BJ (cell line): ENCODE data around the gene GREM1. TPM values are rescaled to one million over a fixed set of nuclear protein-coding genes. Genes with fewer than 3 reads are reported as not detected.
A peak's percentile ranks its signal among the peaks of the same experiment; 100 is the strongest.

Source experiments
- CTCF ChIA-PET: fragments of 350-600 bp; formaldehyde crosslinking; extraction: SDS; loops from one replicate; lab custom pipeline; 2021; ENCODE audit warnings: antibody characterized with exemption, inconsistent platforms; lab: Yijun Ruan, JAX
- POLR2A ChIA-PET: fragments of 300-600 bp; sonication (Branson Sonifier 250); formaldehyde crosslinking; extraction: SDS; loops from one replicate; lab custom pipeline; 2021; ENCODE audit warnings: antibody characterized with exemption; lab: Charles Lee
- DNase-seq: peaks from one replicate; pipeline ENCODE4 v3.0.0-alpha.2; 2011; ENCODE audit warnings: low read depth
- H3K27me3 ChIP-seq: 2 replicates; pipeline ENCODE4 v1.6.0; 2011; ENCODE audit warnings: low read length; ENCODE audit not compliant: control insufficient read depth, insufficient read depth
- H3K36me3 ChIP-seq: 2 replicates; pipeline ENCODE4 v1.5.1; 2011; ENCODE audit warnings: low read length; ENCODE audit not compliant: control insufficient read depth, insufficient read depth
- H3K4me3 ChIP-seq: 2 replicates; pipeline ENCODE4 v1.5.1; 2011; ENCODE audit warnings: low read depth, mild to moderate bottlenecking, control low read depth, low read length
- polyA plus RNA-seq: library from polyadenylated mRNA; depleted of rRNA; stranded (reverse); fragments of >200 nt; gene quantifications from 2 replicates; pipeline ENCODE4 v1.2.3, GENCODE V29; 2011
- TF ChIP-seq, protein P1 (sequence below): IDR thresholded peaks from 2 replicates; pipeline ENCODE4 v1.5.1; 2011; ENCODE audit warnings: low read depth, mild to moderate bottlenecking, control low read depth, inconsistent platforms, low read length, moderate library complexity; ENCODE audit not compliant: insufficient read depth

Gene GREM1
- polyA plus RNA-seq, 1 experiment = 2,694 TPM

DNA sequence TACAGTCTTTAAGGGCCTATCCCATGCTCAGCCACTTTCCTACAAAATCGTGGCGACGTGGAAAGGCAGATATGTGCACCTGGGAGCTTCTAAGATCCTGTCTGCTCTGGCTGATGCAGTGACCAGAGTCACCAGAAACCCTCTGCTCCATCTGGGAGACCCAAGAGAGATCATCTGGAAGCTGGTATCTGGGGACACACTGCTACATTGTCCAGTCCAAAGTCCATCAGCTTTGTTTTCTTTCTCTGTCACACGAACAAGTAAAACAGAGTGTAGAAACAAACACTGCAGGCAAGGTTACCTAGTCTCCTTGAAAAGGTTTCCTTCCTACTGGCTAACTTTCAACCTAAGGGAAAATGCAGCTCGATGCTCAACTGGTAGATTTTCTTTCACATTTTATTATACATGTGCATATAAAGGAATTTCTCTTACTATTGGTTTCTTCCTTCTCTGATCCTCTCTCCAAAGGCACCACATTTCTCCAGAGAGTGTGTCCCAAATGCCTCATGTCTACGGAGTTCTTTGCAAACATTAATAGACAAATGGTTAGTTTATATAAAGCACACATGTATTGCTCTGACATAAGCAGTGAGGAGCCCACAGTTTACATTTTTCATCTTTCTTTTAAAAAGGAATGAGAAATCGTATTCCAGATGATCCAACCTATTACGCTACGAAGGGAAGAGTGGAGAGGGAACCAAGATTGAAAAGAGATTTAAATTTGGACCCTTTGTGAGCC, 8.3 kb upstream of the GREM1 start:
- TF ChIP-seq, protein P1, sequence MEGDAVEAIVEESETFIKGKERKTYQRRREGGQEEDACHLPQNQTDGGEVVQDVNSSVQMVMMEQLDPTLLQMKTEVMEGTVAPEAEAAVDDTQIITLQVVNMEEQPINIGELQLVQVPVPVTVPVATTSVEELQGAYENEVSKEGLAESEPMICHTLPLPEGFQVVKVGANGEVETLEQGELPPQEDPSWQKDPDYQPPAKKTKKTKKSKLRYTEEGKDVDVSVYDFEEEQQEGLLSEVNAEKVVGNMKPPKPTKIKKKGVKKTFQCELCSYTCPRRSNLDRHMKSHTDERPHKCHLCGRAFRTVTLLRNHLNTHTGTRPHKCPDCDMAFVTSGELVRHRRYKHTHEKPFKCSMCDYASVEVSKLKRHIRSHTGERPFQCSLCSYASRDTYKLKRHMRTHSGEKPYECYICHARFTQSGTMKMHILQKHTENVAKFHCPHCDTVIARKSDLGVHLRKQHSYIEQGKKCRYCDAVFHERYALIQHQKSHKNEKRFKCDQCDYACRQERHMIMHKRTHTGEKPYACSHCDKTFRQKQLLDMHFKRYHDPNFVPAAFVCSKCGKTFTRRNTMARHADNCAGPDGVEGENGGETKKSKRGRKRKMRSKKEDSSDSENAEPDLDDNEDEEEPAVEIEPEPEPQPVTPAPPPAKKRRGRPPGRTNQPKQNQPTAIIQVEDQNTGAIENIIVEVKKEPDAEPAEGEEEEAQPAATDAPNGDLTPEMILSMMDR = no peak
- DNase-seq = no peak
- Histone ChIP-seq H3K4me3 (no peak overlapping the region), H3K36me3 (no peaks in the 10 kb centered on the region), H3K27me3 (no peaks in the 10 kb centered on the region)
- ChIA-PET POLR2A (interaction anchor here (0.6 kb wide), 1 partner anchor 37 kb away, joined by 3 read pairs; no protein-coding TSS in a partner anchor), CTCF (interaction anchor here (1.0 to 1.3 kb wide), 4 partner anchors 10 to 376 kb away, joined by 3 read pairs; no protein-coding TSS in a partner anchor)

DNA sequence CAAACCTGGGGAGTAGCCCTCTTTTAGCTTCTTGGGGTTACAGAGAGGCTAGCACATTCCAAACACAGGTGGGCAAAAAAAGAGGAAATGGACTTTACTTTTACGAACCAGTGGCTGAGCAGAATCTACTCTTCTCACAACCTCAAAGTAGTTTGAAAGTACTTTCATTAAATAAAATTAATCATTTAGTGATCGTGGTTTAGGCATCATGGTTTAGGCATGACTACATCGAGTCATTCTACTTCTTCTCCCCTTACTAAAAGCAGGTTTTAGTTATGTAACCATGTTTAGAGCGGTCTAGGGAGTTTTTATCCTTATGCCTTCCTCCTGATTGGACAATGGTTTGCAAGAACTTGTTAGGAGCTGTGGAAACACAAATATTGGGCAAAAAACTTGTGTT, 2.5 kb upstream of the GREM1 start:
- TF ChIP-seq, protein P1 = no peak
- peaks cover 2% of the 10 kb centered on the region for H3K36me3 ChIP-seq
- H3K4me3 ChIP-seq = no peak overlapping the region
- no peaks in the 10 kb centered on the region for H3K27me3 ChIP-seq
- POLR2A ChIA-PET = no interaction called here
- CTCF ChIA-PET = interaction anchor here (1.0 to 4.5 kb wide), 4 partner anchors 46 to 279 kb away, joined by 3 to 24 read pairs (median 3); no protein-coding TSS in a partner anchor
- peak; percentile 55 for DNase-seq

DNA sequence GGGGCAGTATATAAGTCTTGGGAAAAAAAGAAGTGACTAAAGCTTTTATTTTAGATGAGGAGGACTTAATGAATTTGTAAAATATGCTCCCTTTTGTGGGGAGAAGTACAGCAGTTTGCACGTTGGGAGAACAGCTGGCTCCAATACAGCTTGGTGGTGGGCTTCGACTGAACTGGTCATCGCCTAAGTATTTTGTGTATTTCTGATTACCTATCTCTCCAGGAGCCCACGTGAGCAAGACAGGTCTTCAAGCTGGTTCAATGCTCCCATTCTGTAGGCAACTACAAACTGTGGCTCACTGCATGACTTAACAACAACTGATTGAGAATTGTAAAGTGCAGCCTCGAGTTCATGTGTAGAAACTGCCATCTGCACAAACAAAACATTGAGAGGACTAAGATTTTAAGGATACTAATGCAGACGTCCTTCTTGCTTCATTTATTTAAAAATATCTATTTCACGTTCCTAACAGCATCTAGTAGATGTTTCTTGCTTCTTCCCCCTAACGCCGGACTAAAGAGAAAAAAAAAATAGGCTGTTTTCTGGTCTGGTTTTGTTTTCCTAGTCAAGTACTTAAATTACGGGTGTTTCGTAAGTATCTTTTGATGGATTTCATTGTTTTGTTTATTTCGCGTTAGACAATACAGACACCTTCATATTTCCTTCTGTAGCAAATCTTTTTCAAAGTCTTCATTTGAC, 1.4 kb upstream of the GREM1 start:
- Histone ChIP-seq H3K4me3 (no peak overlapping the region), H3K27me3 (no peaks in the 10 kb centered on the region), H3K36me3 (peaks cover 2% of the 10 kb centered on the region)
- CTCF ChIA-PET = interaction anchor here (0.6 to 4.5 kb wide), 5 partner anchors 47 to 278 kb away, joined by 3 to 24 read pairs (median 3); no protein-coding TSS in a partner anchor
- TF ChIP-seq, protein P1 = no peak
- POLR2A ChIA-PET = no interaction called here
- no peak for DNase-seq

DNA sequence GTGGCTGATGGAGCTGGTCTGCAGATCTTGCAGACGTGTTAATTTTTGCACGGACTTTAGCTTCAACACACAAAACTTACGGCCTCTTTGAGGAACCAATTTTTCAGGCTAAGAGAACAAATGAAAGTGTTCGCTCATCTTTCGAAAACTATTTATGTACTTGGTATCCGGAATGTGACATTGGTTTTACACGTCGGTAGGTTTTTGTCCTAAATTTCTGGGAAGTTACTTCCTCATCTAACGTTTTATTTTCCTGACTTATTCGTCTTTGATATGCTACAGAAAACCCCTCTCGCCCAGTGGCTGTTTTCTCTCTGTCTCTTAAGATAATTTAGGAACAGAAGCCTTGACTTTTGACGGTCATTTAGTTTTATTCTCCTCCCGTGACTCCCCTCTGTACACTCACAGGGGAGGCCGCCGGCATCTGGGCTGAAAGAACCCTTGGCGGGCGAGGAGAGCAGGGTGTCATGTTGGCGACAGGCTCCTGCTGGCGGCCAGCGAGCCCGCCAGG, 834 bp upstream of the GREM1 start:
- DNase-seq = no peak
- H3K4me3 ChIP-seq = peak overlapping the region; percentile 92
- POLR2A ChIA-PET = no interaction called here
- CTCF ChIA-PET = interaction anchor here (0.6 to 4.5 kb wide), 2 partner anchors 54 to 245 kb away, joined by 5 to 24 read pairs; no protein-coding TSS in a partner anchor
- TF ChIP-seq, protein P1 = no peak
- H3K36me3 ChIP-seq = peaks cover 2% of the 10 kb centered on the region
- no peaks in the 10 kb centered on the region for H3K27me3 ChIP-seq
